ENCODE results near the gene CLK1. TPM values are rescaled to one million over a fixed set of nuclear protein-coding genes. Genes with fewer than 3 reads are reported as not detected.

Gene CLK1
- polyA plus RNA-seq, 2 donors = 75.9 to 460 TPM

GRCh38 chr2:200878289-200878880, 13.9 kb upstream of the CLK1 start:
- Histone ChIP-seq H3K4me1 (ENCODE audit: control insufficient read depth in 2 of 2, insufficient read depth in 2 of 2, low read length in 1 of 2) (no peaks in the 10 kb centered on the region), H3K36me3 (ENCODE audit: control insufficient read depth in 2 of 2, insufficient read depth in 2 of 2, low read length in 1 of 2) (peaks cover 10 to 11% of the 10 kb centered on the region in 2 donors)
- 93 to 94% methylated on average over 2 of the region's 2 CpGs for WGBS, 2 donors

GRCh38 chr2:200877443-200877842, 13.0 kb upstream of the CLK1 start:
- no peaks in the 10 kb centered on the region for H3K4me1 ChIP-seq (ENCODE audit: control insufficient read depth in 2 of 2, insufficient read depth in 2 of 2, low read length in 1 of 2)
- no peak overlapping the region for H3K27ac ChIP-seq (ENCODE audit: low read depth in 2 of 2, low read length in 1 of 2)
- no peaks in the 10 kb centered on the region for H3K27me3 ChIP-seq (ENCODE audit: control insufficient read depth in 1 of 2, insufficient read depth in 2 of 2, low read length in 2 of 2)
- no peak overlapping the region for H3K4me3 ChIP-seq (ENCODE audit: low read depth in 1 of 2, low read length in 2 of 2)
- H3K9me3 ChIP-seq (ENCODE audit: control insufficient read depth in 2 of 2, insufficient read depth in 1 of 2, low read depth in 1 of 2, low read length in 1 of 2) = no peaks in the 10 kb centered on the region
- H3K36me3 ChIP-seq (ENCODE audit: control insufficient read depth in 2 of 2, insufficient read depth in 2 of 2, low read length in 1 of 2) = peaks cover 8 to 11% of the 10 kb centered on the region in 2 donors

More at GRCh38 chr2:200878289-200878880, 13.9 kb upstream of the CLK1 start:
- Histone ChIP-seq H3K27ac (ENCODE audit: low read depth in 2 of 2, low read length in 1 of 2) (no peak overlapping the region), H3K9me3 (ENCODE audit: control insufficient read depth in 2 of 2, insufficient read depth in 1 of 2, low read depth in 1 of 2, low read length in 1 of 2) (no peaks in the 10 kb centered on the region), H3K27me3 (ENCODE audit: control insufficient read depth in 1 of 2, insufficient read depth in 2 of 2, low read length in 2 of 2) (no peaks in the 10 kb centered on the region), H3K4me3 (ENCODE audit: low read depth in 1 of 2, low read length in 2 of 2) (no peak overlapping the region)

GRCh38 chr2:200873560-200873959, 9.1 kb upstream of the CLK1 start:
- Histone ChIP-seq H3K27me3 (ENCODE audit: control insufficient read depth in 1 of 2, insufficient read depth in 2 of 2, low read length in 2 of 2) (no peaks in the 10 kb centered on the region), H3K27ac (ENCODE audit: low read depth in 2 of 2, low read length in 1 of 2) (no peak overlapping the region), H3K9me3 (ENCODE audit: control insufficient read depth in 2 of 2, insufficient read depth in 1 of 2, low read depth in 1 of 2, low read length in 1 of 2) (no peaks in the 10 kb centered on the region), H3K4me3 (ENCODE audit: low read depth in 1 of 2, low read length in 2 of 2) (no peak overlapping the region), H3K4me1 (ENCODE audit: control insufficient read depth in 2 of 2, insufficient read depth in 2 of 2, low read length in 1 of 2) (peaks cover 0 to 3% of the 10 kb centered on the region in 2 donors), H3K36me3 (ENCODE audit: control insufficient read depth in 2 of 2, insufficient read depth in 2 of 2, low read length in 1 of 2) (peaks cover 0 to 11% of the 10 kb centered on the region in 2 donors)
- WGBS, 2 donors = 95 to 97% methylated on average over 6 of the region's 6 CpGs

- Histone ChIP-seq H3K36me3 (ENCODE audit: control insufficient read depth in 2 of 2, insufficient read depth in 2 of 2, low read length in 1 of 2) (peaks cover 0 to 11% of the 10 kb centered on the region in 2 donors), H3K27me3 (ENCODE audit: control insufficient read depth in 1 of 2, insufficient read depth in 2 of 2, low read length in 2 of 2) (no peaks in the 10 kb centered on the region)
- 69 to 73% methylated on average over 3 of the region's 3 CpGs for WGBS, 2 donors
Observed at GRCh38 chr2:200871151-200871550, 6.7 kb upstream of the CLK1 start.

GRCh38 chr2:200869014-200869413, 4.6 kb upstream of the CLK1 start:
- H3K4me3 ChIP-seq (ENCODE audit: low read depth in 1 of 2, low read length in 2 of 2) = no peak overlapping the region
- H3K27ac ChIP-seq (ENCODE audit: low read depth in 2 of 2, low read length in 1 of 2) = no peak overlapping the region
- H3K4me1 ChIP-seq (ENCODE audit: control insufficient read depth in 2 of 2, insufficient read depth in 2 of 2, low read length in 1 of 2) = peaks cover 0 to 3% of the 10 kb centered on the region in 2 donors
- no peaks in the 10 kb centered on the region for H3K9me3 ChIP-seq (ENCODE audit: control insufficient read depth in 2 of 2, insufficient read depth in 1 of 2, low read depth in 1 of 2, low read length in 1 of 2)
- WGBS, 2 donors = 86 to 91% methylated on average over 2 of the region's 2 CpGs
- peaks cover 0 to 4% of the 10 kb centered on the region in 2 donors for H3K36me3 ChIP-seq (ENCODE audit: control insufficient read depth in 2 of 2, insufficient read depth in 2 of 2, low read length in 1 of 2)
- no peaks in the 10 kb centered on the region for H3K27me3 ChIP-seq (ENCODE audit: control insufficient read depth in 1 of 2, insufficient read depth in 2 of 2, low read length in 2 of 2)

More at GRCh38 chr2:200871151-200871550, 6.7 kb upstream of the CLK1 start:
- H3K4me1 ChIP-seq (ENCODE audit: control insufficient read depth in 2 of 2, insufficient read depth in 2 of 2, low read length in 1 of 2) = peaks cover 0 to 3% of the 10 kb centered on the region in 2 donors
- H3K4me3 ChIP-seq (ENCODE audit: low read depth in 1 of 2, low read length in 2 of 2) = no peak overlapping the region
- H3K9me3 ChIP-seq (ENCODE audit: control insufficient read depth in 2 of 2, insufficient read depth in 1 of 2, low read depth in 1 of 2, low read length in 1 of 2) = no peaks in the 10 kb centered on the region
- H3K27ac ChIP-seq (ENCODE audit: low read depth in 2 of 2, low read length in 1 of 2) = no peak overlapping the region

GRCh38 chr2:200863782-200864175, 679 bp downstream of the CLK1 start:
- Histone ChIP-seq H3K27ac (ENCODE audit: low read depth in 2 of 2, low read length in 1 of 2) (peak overlapping the region; percentile 100), H3K4me1 (ENCODE audit: control insufficient read depth in 2 of 2, insufficient read depth in 2 of 2, low read length in 1 of 2) (peaks cover 0 to 2% of the 10 kb centered on the region in 2 donors), H3K27me3 (ENCODE audit: control insufficient read depth in 1 of 2, insufficient read depth in 2 of 2, low read length in 2 of 2) (no peaks in the 10 kb centered on the region), H3K9me3 (ENCODE audit: control insufficient read depth in 2 of 2, insufficient read depth in 1 of 2, low read depth in 1 of 2, low read length in 1 of 2) (no peaks in the 10 kb centered on the region), H3K4me3 (ENCODE audit: low read depth in 1 of 2, low read length in 2 of 2) (peak overlapping the region; percentile 96 to 99), H3K36me3 (ENCODE audit: control insufficient read depth in 2 of 2, insufficient read depth in 2 of 2, low read length in 1 of 2) (peaks cover 3 to 5% of the 10 kb centered on the region in 2 donors)
- WGBS, 2 donors = 0 to 1% methylated on average over 19 of the region's 19 CpGs

GRCh38 chr2:200862532-200863000, 1.9 kb downstream of the CLK1 start:
- peak overlapping the region; percentile 65 to 100 for H3K27ac ChIP-seq (ENCODE audit: low read depth in 2 of 2, low read length in 1 of 2)
- H3K4me1 ChIP-seq (ENCODE audit: control insufficient read depth in 2 of 2, insufficient read depth in 2 of 2, low read length in 1 of 2) = peaks cover 0 to 3% of the 10 kb centered on the region in 2 donors
- peak overlapping the region; percentile 96 to 99 for H3K4me3 ChIP-seq (ENCODE audit: low read depth in 1 of 2, low read length in 2 of 2)
- 0 to 1% methylated on average over 13 of the region's 13 CpGs for WGBS, 2 donors
- no peaks in the 10 kb centered on the region for H3K27me3 ChIP-seq (ENCODE audit: control insufficient read depth in 1 of 2, insufficient read depth in 2 of 2, low read length in 2 of 2)
- peaks cover 8 to 9% of the 10 kb centered on the region in 2 donors for H3K36me3 ChIP-seq (ENCODE audit: control insufficient read depth in 2 of 2, insufficient read depth in 2 of 2, low read length in 1 of 2)
- no peaks in the 10 kb centered on the region for H3K9me3 ChIP-seq (ENCODE audit: control insufficient read depth in 2 of 2, insufficient read depth in 1 of 2, low read depth in 1 of 2, low read length in 1 of 2)

GRCh38 chr2:200861617-200862155, 2.8 kb downstream of the CLK1 start:
- H3K4me1 ChIP-seq (ENCODE audit: control insufficient read depth in 2 of 2, insufficient read depth in 2 of 2, low read length in 1 of 2) = peaks cover 0 to 3% of the 10 kb centered on the region in 2 donors
- 4% methylated on average over 4 of the region's 4 CpGs for WGBS, 2 donors
- H3K4me3 ChIP-seq (ENCODE audit: low read depth in 1 of 2, low read length in 2 of 2) = peak overlapping the region in 1 of 2 donors; percentile 99
- H3K36me3 ChIP-seq (ENCODE audit: control insufficient read depth in 2 of 2, insufficient read depth in 2 of 2, low read length in 1 of 2) = peaks cover 8 to 12% of the 10 kb centered on the region in 2 donors
- no peaks in the 10 kb centered on the region for H3K9me3 ChIP-seq (ENCODE audit: control insufficient read depth in 2 of 2, insufficient read depth in 1 of 2, low read depth in 1 of 2, low read length in 1 of 2)
- H3K27ac ChIP-seq (ENCODE audit: low read depth in 2 of 2, low read length in 1 of 2) = peak overlapping the region; percentile 7 to 33
- no peaks in the 10 kb centered on the region for H3K27me3 ChIP-seq (ENCODE audit: control insufficient read depth in 1 of 2, insufficient read depth in 2 of 2, low read length in 2 of 2)

GRCh38 chr2:200860092-200860795, 4.2 kb downstream of the CLK1 start:
- H3K4me3 ChIP-seq (ENCODE audit: low read depth in 1 of 2, low read length in 2 of 2) = peak overlapping the region in 1 of 2 donors; percentile 99

More at GRCh38 chr2:200860092-200860795, 4.2 kb downstream of the CLK1 start:
- Histone ChIP-seq H3K27ac (ENCODE audit: low read depth in 2 of 2, low read length in 1 of 2) (no peak overlapping the region), H3K4me1 (ENCODE audit: control insufficient read depth in 2 of 2, insufficient read depth in 2 of 2, low read length in 1 of 2) (peaks cover 0 to 3% of the 10 kb centered on the region in 2 donors), H3K9me3 (ENCODE audit: control insufficient read depth in 2 of 2, insufficient read depth in 1 of 2, low read depth in 1 of 2, low read length in 1 of 2) (no peaks in the 10 kb centered on the region), H3K36me3 (ENCODE audit: control insufficient read depth in 2 of 2, insufficient read depth in 2 of 2, low read length in 1 of 2) (peaks cover 8 to 12% of the 10 kb centered on the region in 2 donors), H3K27me3 (ENCODE audit: control insufficient read depth in 1 of 2, insufficient read depth in 2 of 2, low read length in 2 of 2) (no peaks in the 10 kb centered on the region)
- 24 to 26% methylated on average over 12 of the region's 12 CpGs for WGBS, 2 donors
